BJ (cell line): ENCODE measurements around the gene EXOC6B. TPM values are rescaled to one million over a fixed set of nuclear protein-coding genes. Genes with fewer than 3 reads are reported as not detected.

Experiments
- CTCF ChIA-PET: fragments of 350-600 bp; formaldehyde crosslinking; extraction: SDS; loops from one replicate; lab custom pipeline; 2021; ENCODE audit warnings: antibody characterized with exemption, inconsistent platforms; lab: Yijun Ruan, JAX
- POLR2A ChIA-PET: fragments of 300-600 bp; sonication (Branson Sonifier 250); formaldehyde crosslinking; extraction: SDS; loops from one replicate; lab custom pipeline; 2021; ENCODE audit warnings: antibody characterized with exemption; lab: Charles Lee
- DNase-seq: peaks from one replicate; pipeline ENCODE4 v3.0.0-alpha.2; 2011; ENCODE audit warnings: low read depth
- H3K27me3 ChIP-seq: 2 replicates; pipeline ENCODE4 v1.6.0; 2011; ENCODE audit warnings: low read length; ENCODE audit not compliant: control insufficient read depth, insufficient read depth
- H3K36me3 ChIP-seq: 2 replicates; pipeline ENCODE4 v1.5.1; 2011; ENCODE audit warnings: low read length; ENCODE audit not compliant: control insufficient read depth, insufficient read depth
- H3K4me3 ChIP-seq: 2 replicates; pipeline ENCODE4 v1.5.1; 2011; ENCODE audit warnings: low read depth, mild to moderate bottlenecking, control low read depth, low read length
- CTCF ChIP-seq: IDR thresholded peaks from 2 replicates; pipeline ENCODE4 v1.5.1; 2011; ENCODE audit warnings: low read depth, mild to moderate bottlenecking, control low read depth, inconsistent platforms, low read length, moderate library complexity; ENCODE audit not compliant: insufficient read depth
- polyA plus RNA-seq: library from polyadenylated mRNA; depleted of rRNA; stranded (reverse); fragments of >200 nt; gene quantifications from 2 replicates; pipeline ENCODE4 v1.2.3, GENCODE V29; 2011

The EXOC6B gene
- polyA plus RNA-seq, 1 experiment, result 15.5 TPM

GRCh38 chr2:72770879-72771461 lies 54.9 kb downstream of the EXOC6B start:
- H3K4me3 ChIP-seq, result no peak overlapping the region
- no peaks in the 10 kb centered on the region for H3K36me3 ChIP-seq
- H3K27me3 ChIP-seq, result no peaks in the 10 kb centered on the region
- CTCF ChIA-PET, result interaction anchor here (0.8 to 7.7 kb wide), 6 partner anchors 17 to 122 kb away, joined by 3 to 100 read pairs (median 5); no protein-coding TSS in a partner anchor
- DNase-seq, result peak; percentile 31
- TF ChIP-seq CTCF, result peak; percentile 76
- POLR2A ChIA-PET, result no interaction called here

GRCh38 chr2:72765997-72766609 lies 59.7 kb downstream of the EXOC6B start:
- POLR2A ChIA-PET, result no interaction called here

GRCh38 chr2:72762276-72762675 lies 63.6 kb downstream of the EXOC6B start:
- no peak for TF ChIP-seq CTCF
- no peaks in the 10 kb centered on the region for H3K36me3 ChIP-seq
- DNase-seq, result no peak
- ChIA-PET CTCF (no interaction called here), POLR2A (no interaction called here)
- no peaks in the 10 kb centered on the region for H3K27me3 ChIP-seq
- H3K4me3 ChIP-seq, result no peak overlapping the region

More at GRCh38 chr2:72765997-72766609, 59.7 kb downstream of the EXOC6B start:
- Histone ChIP-seq H3K36me3 (no peaks in the 10 kb centered on the region), H3K27me3 (no peaks in the 10 kb centered on the region), H3K4me3 (no peak overlapping the region)
- CTCF ChIA-PET, result interaction anchor here (7.7 kb wide), 1 partner anchor 95 kb away, joined by 100 read pairs; no protein-coding TSS in a partner anchor
- TF ChIP-seq CTCF, result no peak
- no peak for DNase-seq

GRCh38 chr2:72759755-72760154 lies 66.1 kb downstream of the EXOC6B start:
- POLR2A ChIA-PET, result no interaction called here
- no peak for DNase-seq
- no peak overlapping the region for H3K4me3 ChIP-seq
- no peak for TF ChIP-seq CTCF
- CTCF ChIA-PET, result interaction anchor here (5.2 kb wide), 1 partner anchor 103 kb away, joined by 16 read pairs; no protein-coding TSS in a partner anchor
- no peaks in the 10 kb centered on the region for H3K27me3 ChIP-seq
- no peaks in the 10 kb centered on the region for H3K36me3 ChIP-seq

GRCh38 chr2:72757177-72757775 lies 68.6 kb downstream of the EXOC6B start:
- Histone ChIP-seq H3K27me3 (no peaks in the 10 kb centered on the region), H3K36me3 (no peaks in the 10 kb centered on the region), H3K4me3 (no peak overlapping the region)
- ChIA-PET CTCF (interaction anchor here (5.2 kb wide), 1 partner anchor 105 kb away, joined by 16 read pairs; no protein-coding TSS in a partner anchor), POLR2A (interaction anchor here (0.6 kb wide), 1 partner anchor 1634 kb away, joined by 3 read pairs; no protein-coding TSS in a partner anchor)
- no peak for TF ChIP-seq CTCF
- no peak for DNase-seq
